Prostate gland (tissue), 2 donors: ENCODE data around the gene VWA8.

ENCODE experiments used
- POLR2AphosphoS5 ChIP-seq: sonication (generic); formaldehyde crosslinking; IDR thresholded peaks from one replicate; pipeline ENCODE4 v1.6.1; 2017; ENCODE audit warnings: antibody characterized with exemption
- TF ChIP-seq, protein P1 (sequence below), 4 experiments: fragments of 200-600 bp in 2 of 4; fragments of 450-650 bp in 2 of 4; sonication (generic) in 2 of 4; IDR thresholded peaks; 1 replicate in 3 of 4; 2 replicates in 1 of 4; pipeline ENCODE4 v1.5.1; 2016 to 2019; ENCODE audit warnings: antibody characterized with exemption in 4 of 4, mild to moderate bottlenecking in 2 of 4, moderate library complexity in 2 of 4

DNA sequence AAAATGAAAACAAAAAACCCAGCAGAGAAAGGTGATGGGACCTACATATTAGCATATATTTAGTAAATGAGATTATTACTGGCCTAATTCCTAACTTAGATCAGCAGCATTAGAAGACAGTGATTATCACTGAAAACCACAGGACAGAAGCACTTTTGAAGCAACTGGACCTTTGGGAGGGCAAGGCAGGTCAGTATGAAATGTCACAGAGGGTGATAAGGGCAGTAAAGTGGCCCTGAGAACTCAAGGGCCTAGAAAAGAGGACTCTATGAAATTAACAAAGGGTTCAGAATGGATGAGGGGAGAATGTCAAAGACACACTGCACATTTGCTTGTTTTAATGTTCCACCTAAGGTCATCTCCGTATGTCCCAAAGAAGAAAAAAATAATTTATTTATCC is 148.7 kb downstream of the VWA8 start:
- TF ChIP-seq, protein P1, sequence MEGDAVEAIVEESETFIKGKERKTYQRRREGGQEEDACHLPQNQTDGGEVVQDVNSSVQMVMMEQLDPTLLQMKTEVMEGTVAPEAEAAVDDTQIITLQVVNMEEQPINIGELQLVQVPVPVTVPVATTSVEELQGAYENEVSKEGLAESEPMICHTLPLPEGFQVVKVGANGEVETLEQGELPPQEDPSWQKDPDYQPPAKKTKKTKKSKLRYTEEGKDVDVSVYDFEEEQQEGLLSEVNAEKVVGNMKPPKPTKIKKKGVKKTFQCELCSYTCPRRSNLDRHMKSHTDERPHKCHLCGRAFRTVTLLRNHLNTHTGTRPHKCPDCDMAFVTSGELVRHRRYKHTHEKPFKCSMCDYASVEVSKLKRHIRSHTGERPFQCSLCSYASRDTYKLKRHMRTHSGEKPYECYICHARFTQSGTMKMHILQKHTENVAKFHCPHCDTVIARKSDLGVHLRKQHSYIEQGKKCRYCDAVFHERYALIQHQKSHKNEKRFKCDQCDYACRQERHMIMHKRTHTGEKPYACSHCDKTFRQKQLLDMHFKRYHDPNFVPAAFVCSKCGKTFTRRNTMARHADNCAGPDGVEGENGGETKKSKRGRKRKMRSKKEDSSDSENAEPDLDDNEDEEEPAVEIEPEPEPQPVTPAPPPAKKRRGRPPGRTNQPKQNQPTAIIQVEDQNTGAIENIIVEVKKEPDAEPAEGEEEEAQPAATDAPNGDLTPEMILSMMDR (IDR thresholded peaks at IDR 0.05) = no peak
- no peak for TF ChIP-seq POLR2AphosphoS5
